ENCODE data around the gene C5orf22.
"Not testable (repeated sequence)": the region's sequence is repeated elsewhere in the genome, so short reads cannot be mapped to it uniquely, and the experiment has no call there.

Gene C5orf22

DNA sequence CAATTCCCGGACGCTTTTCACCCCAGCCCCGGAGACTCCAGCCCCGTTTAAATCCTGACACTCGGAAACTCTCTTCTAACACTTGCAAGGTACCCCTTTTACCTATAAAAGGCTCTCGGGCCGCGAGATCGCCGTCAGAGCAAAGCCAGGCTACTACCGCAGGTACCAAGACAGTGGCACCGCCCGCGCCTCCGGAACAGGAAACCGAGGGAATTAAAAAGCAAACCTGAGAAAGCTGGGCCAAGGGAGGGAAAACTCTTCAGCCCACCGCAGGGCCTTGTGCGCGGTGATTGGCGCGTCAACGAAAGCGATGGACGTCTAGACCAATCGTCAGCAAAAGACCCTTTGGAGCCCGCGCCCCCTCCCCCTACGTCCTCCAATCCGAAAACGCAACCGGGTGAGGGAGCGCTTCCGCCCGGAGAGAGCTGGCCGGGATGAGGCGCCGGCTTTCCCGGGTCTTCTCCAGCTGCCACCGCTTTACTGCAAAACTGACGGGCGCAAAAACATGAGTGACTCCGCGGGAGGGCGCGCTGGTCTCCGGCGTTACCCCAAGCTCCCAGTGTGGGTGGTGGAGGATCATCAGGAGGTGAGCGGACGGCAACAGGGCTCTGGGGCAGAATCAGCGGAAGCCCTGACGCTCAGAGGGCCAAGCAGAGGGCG lies at the start of gene C5orf22, which contains the start of gene DROSHA:
C5orf22 (plus strand) TSS at position 414 of the 660 bp plus-strand sequence; CDS start at position 506, 92 bp downstream.
DROSHA (minus strand) TSS at position 206 of the 660 bp plus-strand sequence. CDS start 3,034 bp downstream, outside the sequence.
- peak; percentile 80 for FAIRE-seq

DNA sequence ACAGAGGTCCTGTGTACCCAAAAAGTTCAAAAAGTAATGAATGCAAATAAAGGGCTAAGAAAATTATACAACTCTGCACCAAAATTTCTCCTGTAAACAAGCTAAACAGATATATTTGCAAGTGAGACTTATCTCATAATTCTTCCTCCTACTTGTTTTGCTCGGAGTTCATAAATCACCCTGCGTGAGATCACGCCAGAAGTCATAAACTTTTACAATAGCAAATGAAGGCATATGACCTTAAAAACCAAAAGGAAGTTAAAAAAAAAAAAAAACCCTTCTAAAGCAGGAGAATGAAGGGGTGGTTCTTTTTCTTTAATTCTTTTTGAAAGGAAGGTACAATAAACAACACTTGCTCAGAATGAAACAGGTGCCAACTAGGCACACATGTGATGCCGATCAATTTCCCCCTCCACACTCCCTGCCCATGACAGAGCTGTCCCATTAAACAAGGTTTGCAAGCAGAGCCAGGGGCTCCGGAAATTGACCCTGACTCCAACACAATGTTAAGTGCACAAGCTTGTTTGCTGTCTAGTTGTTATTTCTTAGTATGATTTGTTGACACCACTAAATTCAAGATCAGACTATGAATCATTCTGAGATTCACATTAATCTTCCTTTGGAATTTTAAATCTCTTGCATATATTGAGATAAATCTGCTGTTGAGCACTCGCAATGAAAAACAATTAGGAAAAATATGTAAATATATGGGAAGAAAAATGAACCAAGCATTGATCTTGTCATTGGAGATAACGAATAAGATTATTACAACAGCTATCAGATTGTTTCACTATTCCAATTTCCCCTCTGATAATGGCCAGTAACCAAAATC lies 46.5 kb upstream of the C5orf22 start:
- FAIRE-seq = no peak

DNA sequence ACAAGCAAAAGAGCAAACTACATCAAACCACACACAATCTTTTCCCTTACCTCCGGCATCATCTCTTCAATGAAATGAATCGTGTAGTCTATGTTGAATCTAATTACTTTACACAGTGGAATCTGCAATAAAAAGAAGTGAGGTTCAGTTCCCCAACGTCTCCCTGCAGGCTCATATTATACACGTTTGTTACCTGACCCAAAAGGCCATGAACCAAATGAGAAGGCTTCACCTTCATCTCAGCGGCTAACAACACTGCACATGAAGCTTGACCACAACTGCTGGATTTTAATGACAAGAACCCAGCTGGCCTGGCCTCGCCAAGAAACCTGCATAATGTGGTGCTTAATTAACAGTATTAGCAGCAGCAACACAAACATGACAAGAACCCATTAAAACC lies 45.7 kb upstream of the C5orf22 start:
- no peak for FAIRE-seq

DNA sequence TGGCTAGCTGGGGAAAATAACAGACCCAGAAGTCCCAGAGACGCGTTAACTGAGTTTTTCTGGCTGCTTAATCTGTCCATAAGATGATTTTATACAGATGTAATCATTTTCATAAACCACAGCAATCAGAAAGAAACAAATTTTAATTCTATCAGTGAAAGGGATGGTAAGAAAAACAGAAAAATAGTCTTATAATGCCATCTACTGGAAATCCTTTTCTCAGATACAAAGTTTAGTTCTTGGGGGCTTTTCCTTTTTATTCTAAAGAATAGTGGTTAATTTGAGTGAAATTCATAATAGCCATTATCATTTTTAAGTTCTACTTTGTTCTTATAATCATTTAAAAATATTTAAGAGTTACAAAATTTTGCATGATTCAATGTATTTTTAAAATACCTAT lies 44.6 kb upstream of the C5orf22 start:
- FAIRE-seq = no peak

DNA sequence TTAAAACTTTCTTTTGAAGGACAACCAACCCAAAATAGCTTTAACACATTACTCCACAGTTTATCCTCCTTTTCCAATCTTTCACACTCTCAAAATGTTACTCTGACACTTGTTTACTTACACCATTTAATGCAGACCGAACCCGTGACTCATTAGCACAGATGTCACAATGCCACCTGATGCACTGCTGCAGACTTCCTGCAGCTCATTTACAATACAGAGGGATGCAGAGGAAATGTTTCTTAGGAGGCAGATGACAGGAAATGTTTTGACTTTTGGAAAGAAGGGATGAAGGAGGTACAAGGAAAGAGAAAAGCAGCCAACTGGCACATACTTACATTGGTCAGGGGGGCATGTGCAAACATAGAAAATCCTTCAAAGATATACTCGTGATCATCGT lies 39.2 kb upstream of the C5orf22 start:
- no peak for FAIRE-seq

DNA sequence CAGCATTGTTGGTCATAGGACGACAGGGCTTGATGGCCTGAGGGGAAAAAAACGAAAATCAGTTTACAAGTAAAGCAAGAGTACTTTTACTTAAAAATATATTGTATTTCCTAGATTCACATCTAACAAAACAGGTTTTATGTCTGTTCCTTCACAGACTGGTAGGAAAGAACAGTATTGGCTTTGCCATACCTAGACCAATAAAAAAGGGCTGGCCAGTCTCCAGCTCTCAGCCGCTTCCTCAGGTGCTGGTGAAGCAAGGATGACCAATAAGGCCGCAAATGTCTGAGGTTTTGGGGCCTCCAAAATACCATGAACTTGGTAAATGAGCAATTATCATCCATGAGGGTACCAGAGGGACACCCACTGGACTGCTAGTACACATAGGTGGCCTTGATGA lies 36.8 kb upstream of the C5orf22 start:
- no peak for FAIRE-seq

DNA sequence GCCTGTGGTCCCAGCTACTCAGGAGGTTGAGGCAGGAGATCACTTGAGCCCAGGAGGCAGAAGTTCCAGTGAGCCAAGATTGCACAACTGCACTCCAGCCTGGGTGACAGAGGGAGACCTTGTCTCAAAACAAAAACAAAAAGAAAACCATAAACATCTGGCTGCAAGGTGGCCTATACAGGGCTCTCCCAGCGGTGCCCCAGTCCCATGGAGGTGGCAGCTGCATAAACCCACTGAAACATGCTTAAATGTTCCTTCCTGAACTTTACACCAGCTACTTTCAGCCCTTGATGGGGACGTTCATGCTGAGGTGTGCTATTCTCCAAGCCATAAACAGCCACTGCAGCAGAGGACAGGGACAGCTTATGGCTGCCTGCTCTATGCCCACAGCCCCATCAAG lies 35.8 kb upstream of the C5orf22 start:
- FAIRE-seq = no peak

DNA sequence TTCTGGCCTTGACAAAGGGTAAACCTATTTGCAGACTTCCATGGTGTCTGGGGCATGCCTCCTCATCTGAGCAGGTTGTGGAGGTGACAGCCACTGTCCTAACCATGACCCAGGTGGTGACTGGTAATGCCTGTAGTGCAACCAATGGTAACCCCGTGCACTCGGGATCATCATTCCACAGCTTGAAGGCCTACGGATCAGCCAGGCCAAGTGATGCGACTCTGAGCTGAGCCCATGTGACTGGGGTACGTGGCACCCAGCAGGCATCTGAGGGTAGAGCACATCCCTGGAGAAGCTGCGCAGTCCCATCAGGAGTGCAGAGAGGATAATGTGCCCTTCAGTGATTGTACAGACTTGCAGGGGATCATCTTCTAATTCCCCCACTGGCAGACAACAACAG lies 35.2 kb upstream of the C5orf22 start:
- FAIRE-seq = no peak

DNA sequence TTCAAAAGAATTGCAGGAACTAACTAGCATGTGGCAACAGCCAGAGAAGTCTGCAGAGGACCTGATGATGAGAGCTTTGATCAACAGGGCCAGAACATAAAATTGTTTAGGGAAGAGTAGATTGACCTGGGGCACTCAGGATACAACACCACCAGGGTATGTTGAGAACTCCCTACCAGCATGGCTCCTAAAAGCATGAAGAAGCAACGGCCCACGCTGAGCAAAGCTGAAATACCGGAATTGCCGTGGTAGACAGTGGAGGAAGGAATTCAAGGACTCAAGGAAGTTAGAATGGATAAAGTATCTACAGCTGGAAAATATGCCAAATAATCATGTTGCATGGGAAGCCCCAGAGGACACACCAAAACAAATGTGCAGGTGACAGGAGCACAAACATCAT lies 31.8 kb upstream of the C5orf22 start:
- no peak for FAIRE-seq

DNA sequence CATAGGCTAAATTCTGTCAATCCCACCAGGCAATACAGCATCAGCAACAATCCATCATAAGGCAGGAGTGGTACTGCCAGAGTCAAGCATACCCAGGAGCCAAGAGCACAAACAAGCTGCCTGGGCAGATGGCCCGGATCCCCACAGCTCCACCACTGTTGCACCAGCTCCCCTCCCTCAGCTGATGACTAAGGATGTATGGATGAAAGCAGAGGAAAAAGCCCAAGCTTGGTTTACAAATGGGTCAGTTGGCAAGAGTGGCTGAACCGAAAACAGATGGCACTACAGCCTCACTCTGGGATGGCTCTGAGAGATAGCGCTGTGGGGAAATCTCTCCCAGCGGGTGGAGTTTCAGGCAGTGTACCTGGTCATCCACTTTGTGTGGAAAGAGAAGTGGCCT lies 29.6 kb upstream of the C5orf22 start:
- FAIRE-seq = no peak

DNA sequence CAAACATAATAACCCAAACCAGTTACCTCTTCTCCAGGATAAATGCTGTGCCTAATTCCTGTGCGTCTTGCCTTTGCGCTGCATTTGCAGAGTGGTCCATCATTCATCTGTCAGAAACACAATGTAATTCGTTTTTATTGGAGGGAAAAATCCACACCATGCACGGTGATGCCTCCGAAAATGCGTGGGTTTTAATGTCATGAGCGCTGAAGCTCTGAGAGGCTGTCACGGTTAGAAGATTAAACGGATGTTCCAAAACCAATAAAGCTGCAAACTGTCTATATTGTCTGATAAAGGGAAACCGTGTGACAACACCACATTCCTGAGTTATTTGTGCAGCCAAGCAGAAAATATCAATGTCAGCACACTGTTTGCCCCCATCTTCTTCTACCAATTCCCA lies 27.6 kb upstream of the C5orf22 start:
- no peak for FAIRE-seq

DNA sequence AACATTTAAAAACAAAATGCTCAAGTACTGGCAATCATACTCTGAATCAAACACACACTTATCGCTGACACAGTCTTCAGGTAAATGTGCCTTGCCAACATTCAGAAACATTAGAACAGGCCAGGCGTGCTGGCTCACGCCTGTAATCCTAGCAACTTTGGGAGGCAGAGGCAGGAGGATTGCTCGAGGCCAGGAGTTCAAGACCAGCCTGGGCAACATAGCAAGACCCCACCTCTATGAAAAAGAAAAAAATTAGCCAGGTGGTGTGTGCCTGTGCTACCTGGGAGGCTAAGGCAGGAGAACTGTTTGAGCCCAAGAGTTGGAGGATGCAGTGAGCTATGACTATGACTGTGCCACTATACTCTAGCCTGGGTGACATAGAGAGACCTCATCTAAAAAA lies 20.8 kb upstream of the C5orf22 start:
- FAIRE-seq = no peak

DNA sequence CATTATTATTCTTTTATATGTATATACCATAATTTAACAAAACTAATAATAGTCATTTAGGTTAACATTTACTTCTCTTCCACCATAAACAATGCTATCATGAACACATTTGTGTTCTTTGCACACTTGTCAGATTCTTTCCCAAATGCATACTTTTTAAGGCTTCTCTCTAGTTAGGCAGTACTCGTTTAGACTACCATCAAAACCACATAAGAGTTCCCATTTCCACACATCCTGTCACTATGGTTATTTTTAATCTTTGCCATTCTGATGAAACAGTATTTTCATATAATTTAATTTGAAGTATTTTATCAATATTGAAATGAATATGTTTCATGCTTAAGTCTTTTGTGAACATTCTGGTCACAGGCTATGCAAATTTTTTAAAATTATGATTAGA lies 15.3 kb upstream of the C5orf22 start:
- no peak for FAIRE-seq

DNA sequence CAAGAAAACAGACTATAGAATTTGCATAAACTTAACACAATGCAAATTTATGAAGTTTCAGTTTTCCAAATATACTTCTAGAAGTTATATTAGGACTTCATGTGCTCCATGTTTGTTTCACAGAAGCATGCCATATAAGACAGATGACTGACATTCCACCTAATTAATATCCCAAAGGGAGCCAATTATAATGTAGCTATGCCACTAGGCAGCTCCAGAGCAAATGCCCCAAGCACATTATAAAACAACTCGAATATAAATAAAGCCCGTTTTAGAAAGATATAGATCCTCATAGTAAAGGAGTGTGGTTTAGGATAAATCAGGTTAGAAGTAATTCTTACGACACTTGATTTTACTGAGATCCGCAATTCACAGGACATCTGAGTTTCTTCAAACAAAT lies 9.1 kb upstream of the C5orf22 start:
- no peak for FAIRE-seq

DNA sequence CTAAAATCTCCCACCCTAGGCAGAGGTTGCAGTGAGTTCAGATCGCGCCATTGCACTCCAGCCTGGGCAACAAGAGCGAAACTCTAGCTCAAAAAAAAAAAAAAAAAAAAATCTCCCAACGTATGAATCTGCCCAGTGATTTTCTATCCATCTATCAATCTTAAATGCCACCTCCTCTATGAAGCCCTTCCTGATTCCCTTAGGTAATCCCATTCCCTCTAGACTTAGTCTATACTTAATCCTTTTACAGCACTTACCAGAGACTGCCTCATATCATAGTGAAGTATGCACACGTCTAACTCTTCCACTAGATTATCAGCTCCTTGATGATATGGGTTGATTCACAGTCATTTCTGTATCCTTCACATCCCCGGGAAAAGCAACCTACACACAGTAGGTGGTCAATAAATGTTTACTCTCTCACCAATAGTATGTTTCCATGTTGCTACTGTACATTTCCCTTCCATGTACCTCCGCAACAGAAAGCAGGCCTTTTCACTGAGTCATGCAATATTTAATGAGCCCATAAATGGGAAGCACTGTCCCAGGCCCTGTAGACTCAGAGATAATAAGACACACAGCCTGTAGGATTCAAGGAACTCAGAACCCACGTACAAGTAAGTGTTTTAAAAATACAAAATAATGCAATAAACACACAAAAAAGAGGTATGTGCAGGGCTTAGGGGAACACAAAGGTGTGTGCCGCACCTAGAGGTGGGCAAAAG lies 1.4 kb upstream of the C5orf22 start:
- FAIRE-seq = no peak

DNA sequence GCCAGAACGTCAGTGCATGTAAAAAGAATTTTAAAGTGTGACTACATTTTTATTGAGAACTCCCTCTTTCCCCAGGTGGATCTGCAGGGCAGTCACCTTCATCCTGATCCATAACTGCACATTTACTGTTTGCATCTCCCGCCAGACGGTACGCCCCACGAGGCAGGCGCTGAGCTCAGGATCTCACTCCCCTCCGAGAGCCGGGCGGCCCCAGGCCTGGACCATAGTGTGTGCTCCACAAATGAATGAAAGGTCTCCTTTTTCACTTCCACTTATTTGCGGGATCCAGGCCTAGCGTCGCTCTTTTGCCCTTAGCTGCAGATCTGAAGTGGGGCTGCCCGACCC lies 586 bp upstream of the C5orf22 start:
- no peak for FAIRE-seq

DNA sequence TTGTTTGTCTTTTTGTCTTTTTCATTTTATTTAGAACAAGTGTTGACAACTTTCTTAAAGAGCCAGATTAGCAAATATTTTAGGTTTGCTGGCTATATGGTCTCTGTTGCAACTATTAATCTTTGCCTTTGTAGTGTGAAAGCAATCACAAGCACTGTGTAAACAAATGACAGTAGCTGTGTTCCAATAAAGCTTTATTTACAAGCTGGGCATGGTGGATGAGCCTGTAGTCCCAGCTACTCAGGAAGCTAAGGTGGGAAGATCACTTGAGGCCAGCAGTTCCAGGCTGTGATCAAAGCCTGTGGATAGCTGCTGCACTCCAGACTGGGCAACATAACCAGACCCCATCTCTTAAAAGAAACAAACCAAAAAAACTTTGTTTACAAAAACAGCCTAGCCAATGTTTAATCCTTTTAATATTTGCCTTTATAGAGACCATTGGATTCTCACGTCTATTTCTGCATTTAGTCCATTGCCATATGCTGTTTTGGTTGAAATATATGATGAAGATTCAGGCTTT lies 2.5 kb downstream of the C5orf22 start:
- no peak for FAIRE-seq

DNA sequence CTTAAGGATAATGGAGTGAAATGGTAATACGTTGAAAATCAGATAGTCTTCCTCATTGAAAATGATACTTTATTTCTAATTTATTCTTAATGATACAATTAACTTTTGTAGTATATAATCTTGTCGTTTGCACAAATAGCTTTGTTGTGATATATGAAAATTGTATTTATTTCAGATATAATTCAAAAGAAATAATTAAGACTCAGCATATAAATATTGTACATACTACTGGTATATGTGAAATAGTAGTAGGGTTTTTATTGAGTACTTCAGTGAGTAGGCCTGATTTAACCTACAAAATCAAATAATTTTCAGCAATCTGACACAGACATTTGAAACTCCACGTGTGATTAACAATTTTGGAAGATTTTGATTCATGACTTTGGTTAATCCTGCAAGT lies 4.8 kb downstream of the C5orf22 start:
- FAIRE-seq = no peak

DNA sequence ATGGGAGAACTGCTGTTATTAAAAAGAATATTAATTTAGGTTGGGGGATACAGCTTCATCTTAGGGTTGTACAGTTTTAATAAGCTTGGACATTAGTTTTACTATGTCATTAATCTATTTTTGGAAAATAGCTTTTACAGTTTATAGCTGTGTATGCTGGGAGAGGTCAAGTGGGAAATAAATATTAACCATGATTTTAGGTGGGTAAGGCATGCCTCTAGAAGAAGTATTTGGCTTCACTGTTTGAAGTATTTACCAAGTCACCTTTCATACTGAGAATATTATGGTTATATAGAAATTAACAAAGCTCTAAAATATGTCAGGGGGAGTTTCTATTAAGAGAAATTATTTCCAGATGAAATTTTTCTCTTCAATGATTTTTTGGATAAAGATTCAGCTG lies 5.2 kb downstream of the C5orf22 start:
- FAIRE-seq = no peak

DNA sequence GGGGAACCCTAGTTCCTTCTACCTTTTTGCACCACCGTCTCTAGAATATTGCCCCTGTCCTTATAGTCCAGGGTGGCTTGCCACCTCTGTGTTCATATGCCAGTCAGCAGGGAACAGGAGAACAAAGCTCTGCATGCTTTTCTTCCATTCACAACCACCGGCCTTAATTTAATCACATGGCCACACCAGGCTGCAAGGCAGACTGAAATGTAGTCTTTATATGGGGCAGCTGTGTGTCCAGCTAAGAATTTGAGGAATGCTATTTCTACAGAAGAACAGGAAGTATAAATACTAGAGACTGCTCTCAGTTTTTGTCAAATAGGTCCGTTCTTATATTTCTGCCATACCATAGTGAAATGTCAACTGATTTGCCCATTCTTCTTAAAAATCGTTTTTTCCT lies 5.8 kb downstream of the C5orf22 start:
- no peak for FAIRE-seq

DNA sequence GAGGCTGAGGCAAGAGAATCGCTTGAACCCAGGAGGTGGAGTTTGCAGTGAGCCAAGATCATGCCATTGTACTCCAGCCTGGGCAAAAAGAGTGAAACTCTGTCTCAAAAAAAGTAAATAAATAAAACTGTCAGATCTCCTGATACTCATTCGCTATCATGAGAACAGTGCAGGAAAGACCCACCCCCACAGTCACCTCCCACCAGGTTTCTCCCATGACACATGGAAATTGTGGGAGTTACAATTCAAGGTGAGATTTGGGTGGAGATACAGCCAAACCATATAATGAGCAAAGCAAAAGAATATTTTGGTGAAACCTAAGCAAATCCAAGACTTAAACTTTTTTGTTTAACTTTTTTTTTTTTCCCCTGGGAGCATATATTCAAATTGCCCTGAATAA lies 17.0 kb downstream of the C5orf22 start:
- not testable (repeated sequence) for FAIRE-seq

DNA sequence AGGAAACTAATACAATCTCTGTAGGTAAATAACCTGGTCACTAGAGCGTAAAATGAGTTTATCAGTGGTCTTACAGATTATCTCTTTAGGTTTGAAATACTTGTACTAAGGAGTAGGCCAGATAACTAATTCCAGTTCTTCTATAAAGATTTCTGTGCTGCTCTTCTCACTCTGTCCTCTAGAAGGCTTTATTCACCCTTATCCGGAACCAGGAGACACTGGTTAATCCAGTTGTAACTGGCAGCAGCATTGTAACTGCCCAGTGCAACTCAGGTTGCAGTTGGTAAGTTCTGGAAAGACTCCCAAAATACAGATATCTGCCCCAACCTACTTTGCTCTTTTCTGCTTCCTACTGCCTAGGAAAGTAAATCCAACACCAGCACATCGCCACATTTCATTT lies 19.8 kb downstream of the C5orf22 start:
- FAIRE-seq = no peak

DNA sequence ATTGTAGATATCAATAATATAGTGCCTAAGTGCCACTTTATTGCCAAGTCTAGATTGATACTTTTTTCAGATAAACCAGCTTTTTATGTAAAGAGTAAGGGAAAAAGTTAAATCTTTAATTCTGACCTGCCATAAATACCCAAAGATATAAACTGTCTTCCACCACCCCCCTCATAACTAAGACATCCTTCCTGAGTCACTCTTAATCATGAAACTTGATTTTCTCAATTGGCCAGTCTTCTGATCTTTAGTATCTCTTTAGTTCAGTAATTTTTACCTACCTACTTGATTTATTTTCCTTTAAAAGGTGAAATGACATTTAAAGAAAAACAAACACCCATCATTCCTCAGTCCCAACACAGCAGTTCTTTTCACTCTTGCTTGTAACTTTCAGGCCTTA lies 21.8 kb downstream of the C5orf22 start:
- no peak for FAIRE-seq

DNA sequence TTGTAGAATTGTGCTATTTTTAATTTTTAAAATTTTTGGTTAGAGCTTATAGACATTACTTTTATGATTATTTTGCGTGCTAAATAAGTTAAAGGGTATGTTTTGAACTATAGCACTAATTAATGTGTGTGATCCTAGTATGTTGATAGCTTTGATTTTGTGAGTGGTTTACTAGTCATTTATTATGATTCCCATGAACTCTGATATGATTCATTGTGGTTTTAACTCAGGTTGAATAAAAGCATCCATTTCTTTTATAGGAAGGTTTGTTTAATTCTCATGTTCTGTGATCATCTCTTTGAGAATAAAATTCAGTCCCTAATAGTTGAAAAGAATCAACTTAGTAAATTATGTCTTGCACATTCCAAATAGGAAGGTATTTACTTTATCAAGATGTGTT lies 22.5 kb downstream of the C5orf22 start:
- FAIRE-seq = no peak

Data from TTC549 (cell line).